Measurements from ENCODE around the gene DNASE1.

DNA sequence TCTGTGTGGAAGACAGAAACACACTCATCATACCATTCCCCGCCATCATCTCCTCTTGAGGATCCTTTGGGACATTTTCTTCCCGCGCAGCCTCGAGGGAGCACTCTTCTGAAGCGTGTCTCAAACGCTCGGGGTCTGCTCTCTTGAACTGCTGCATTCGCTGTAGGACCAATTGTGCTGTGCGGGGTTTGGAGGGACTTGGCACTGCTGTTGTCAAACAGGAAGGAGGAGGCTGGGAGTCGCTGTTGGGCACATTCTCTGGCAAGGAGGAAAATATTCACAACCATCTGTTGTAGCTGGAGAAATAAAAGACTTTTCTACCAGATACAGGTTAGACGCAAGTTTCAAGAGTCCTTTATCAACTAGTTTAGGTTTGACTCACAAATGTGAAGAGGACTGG is 48.0 kb upstream of the DNASE1 start:
- TF ChIP-seq POLR2H (tag; IDR thresholded peaks at IDR 0.05; ENCODE audit: low read depth) (no peak), SMARCE1 (IDR thresholded peaks at IDR 0.05) (no peak), SMARCA4 (IDR thresholded peaks at IDR 0.05) (no peak), POLR2AphosphoS5 (IDR thresholded peaks at IDR 0.05; ENCODE audit: control insufficient read depth, insufficient read depth, low read depth, low read length) (no peak), CREB1 (IDR thresholded peaks at IDR 0.05) (no peak), CREB1 (CRISPR knock-in tag; IDR thresholded peaks at IDR 0.05) (no peak), NFE2 (IDR thresholded peaks at IDR 0.05; ENCODE audit: low read depth) (no peak), ATF1 (CRISPR knock-in tag; IDR thresholded peaks at IDR 0.05) (no peak), ATF1 (tag; IDR thresholded peaks at IDR 0.05) (no peak), CEBPG (CRISPR knock-in tag; IDR thresholded peaks at IDR 0.05) (no peak), CEBPG (tag; conservative IDR thresholded peaks at IDR 0.05 in 1 of 2, IDR thresholded peaks at IDR 0.05 in 1 of 2) (no peak), PTRF (tag; IDR thresholded peaks at IDR 0.05) (no peak)
- TF ChIP-seq, protein P1, sequence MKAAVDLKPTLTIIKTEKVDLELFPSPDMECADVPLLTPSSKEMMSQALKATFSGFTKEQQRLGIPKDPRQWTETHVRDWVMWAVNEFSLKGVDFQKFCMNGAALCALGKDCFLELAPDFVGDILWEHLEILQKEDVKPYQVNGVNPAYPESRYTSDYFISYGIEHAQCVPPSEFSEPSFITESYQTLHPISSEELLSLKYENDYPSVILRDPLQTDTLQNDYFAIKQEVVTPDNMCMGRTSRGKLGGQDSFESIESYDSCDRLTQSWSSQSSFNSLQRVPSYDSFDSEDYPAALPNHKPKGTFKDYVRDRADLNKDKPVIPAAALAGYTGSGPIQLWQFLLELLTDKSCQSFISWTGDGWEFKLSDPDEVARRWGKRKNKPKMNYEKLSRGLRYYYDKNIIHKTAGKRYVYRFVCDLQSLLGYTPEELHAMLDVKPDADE (conservative IDR thresholded peaks at IDR 0.05; ENCODE audit: control insufficient read depth, low read depth, low read length) = no peak
- TF ChIP-seq, protein P2, sequence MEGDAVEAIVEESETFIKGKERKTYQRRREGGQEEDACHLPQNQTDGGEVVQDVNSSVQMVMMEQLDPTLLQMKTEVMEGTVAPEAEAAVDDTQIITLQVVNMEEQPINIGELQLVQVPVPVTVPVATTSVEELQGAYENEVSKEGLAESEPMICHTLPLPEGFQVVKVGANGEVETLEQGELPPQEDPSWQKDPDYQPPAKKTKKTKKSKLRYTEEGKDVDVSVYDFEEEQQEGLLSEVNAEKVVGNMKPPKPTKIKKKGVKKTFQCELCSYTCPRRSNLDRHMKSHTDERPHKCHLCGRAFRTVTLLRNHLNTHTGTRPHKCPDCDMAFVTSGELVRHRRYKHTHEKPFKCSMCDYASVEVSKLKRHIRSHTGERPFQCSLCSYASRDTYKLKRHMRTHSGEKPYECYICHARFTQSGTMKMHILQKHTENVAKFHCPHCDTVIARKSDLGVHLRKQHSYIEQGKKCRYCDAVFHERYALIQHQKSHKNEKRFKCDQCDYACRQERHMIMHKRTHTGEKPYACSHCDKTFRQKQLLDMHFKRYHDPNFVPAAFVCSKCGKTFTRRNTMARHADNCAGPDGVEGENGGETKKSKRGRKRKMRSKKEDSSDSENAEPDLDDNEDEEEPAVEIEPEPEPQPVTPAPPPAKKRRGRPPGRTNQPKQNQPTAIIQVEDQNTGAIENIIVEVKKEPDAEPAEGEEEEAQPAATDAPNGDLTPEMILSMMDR (IDR thresholded peaks at IDR 0.05 in 2 of 3, conservative IDR thresholded peaks at IDR 0.05 in 1 of 3; ENCODE audit: insufficient read depth in 2 of 3, low read depth in 1 of 3, low read length in 3 of 3) = no peak
- TF ChIP-seq, protein P3, sequence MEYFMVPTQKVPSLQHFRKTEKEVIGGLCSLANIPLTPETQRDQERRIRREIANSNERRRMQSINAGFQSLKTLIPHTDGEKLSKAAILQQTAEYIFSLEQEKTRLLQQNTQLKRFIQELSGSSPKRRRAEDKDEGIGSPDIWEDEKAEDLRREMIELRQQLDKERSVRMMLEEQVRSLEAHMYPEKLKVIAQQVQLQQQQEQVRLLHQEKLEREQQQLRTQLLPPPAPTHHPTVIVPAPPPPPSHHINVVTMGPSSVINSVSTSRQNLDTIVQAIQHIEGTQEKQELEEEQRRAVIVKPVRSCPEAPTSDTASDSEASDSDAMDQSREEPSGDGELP (CRISPR knock-in tag; IDR thresholded peaks at IDR 0.05; ENCODE audit: borderline replicate concordance) = no peak
- TF ChIP-seq, protein P4, sequence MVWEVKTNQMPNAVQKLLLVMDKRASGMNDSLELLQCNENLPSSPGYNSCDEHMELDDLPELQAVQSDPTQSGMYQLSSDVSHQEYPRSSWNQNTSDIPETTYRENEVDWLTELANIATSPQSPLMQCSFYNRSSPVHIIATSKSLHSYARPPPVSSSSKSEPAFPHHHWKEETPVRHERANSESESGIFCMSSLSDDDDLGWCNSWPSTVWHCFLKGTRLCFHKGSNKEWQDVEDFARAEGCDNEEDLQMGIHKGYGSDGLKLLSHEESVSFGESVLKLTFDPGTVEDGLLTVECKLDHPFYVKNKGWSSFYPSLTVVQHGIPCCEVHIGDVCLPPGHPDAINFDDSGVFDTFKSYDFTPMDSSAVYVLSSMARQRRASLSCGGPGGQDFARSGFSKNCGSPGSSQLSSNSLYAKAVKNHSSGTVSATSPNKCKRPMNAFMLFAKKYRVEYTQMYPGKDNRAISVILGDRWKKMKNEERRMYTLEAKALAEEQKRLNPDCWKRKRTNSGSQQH (CRISPR knock-in tag; IDR thresholded peaks at IDR 0.05) = no peak
